ENCODE results near the gene NRARP.

DNA sequence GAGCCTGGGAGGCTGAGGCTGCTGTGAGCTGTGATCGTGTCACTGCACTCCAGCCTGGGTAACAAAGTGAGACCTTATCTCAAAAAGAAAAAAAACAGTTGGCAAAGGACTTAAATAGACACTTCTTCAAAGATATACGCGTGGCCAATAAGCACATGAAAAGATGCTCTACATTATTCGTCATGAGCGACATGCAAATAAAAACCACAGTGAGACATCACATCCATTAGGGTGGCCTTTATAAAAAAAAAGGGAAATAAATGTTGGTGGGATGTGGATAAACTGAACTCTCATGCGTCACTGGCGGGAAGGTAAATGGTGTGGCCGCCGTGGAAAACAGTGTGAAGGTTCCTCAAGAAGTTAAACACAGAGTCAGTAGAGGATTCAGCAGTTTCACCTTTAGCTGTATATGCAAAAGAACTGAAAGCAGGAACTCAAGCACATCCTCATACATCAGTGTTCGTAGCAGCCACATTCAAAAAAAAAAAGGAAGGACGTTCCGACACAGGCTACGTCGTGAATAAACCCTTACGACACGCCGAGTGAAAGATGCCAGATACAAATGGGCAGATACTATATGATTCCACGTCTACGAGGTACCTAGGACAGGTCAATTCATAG lies 24.5 kb upstream of the NRARP start:
- TF ChIP-seq, protein P1, sequence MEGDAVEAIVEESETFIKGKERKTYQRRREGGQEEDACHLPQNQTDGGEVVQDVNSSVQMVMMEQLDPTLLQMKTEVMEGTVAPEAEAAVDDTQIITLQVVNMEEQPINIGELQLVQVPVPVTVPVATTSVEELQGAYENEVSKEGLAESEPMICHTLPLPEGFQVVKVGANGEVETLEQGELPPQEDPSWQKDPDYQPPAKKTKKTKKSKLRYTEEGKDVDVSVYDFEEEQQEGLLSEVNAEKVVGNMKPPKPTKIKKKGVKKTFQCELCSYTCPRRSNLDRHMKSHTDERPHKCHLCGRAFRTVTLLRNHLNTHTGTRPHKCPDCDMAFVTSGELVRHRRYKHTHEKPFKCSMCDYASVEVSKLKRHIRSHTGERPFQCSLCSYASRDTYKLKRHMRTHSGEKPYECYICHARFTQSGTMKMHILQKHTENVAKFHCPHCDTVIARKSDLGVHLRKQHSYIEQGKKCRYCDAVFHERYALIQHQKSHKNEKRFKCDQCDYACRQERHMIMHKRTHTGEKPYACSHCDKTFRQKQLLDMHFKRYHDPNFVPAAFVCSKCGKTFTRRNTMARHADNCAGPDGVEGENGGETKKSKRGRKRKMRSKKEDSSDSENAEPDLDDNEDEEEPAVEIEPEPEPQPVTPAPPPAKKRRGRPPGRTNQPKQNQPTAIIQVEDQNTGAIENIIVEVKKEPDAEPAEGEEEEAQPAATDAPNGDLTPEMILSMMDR (IDR thresholded peaks at IDR 0.05) = no peak
- no peak for TF ChIP-seq EZH2 (IDR thresholded peaks at IDR 0.05; ENCODE audit: borderline replicate concordance, insufficient read depth, low read depth, low read length, poor library complexity, severe bottlenecking)
